T-helper 1 cell treated with Interleukin-12 subunit alpha and Interleukin-12 subunit beta and Interleukin-4 antibody, amounts not matched to agents 30 ng/mL and 1 ng/mL, for 36 hours (primary cell): ENCODE data around the gene EIF3K. TPM values are rescaled to one million over a fixed set of nuclear protein-coding genes. Genes with fewer than 3 reads are reported as not detected.

ENCODE experiments used
- intact Hi-C: fragments of 100-400 bp; cut with micrococcal nuclease; formaldehyde crosslinking; loops from one replicate; pipeline ENCODE4 v1.15.1; 2024
- total RNA-seq: library from RNA; stranded (reverse); gene quantifications from 2 replicates; pipeline ENCODE4 v1.2.3, GENCODE V29; 2022

Gene EIF3K
- total RNA-seq, 1 donor from 2014 or later = 313 TPM

- intact Hi-C loops = loop anchor here (1.0 to 5.0 kb wide), 10 partner anchors 17 to 724 kb away; partner anchors contain the start of genes SAMD4B, SIPA1L3 and WDR87
Observed at GRCh38 chr19:38617764-38618589, 1.0 kb upstream of the EIF3K start, which contains the start of gene MAP4K1. TSS of gene MAP4K1 (minus strand) at chr19:38617953. CDS start at chr19:38617895, 58 bp downstream.

GRCh38 chr19:38619361-38620174 is 580 bp downstream of the EIF3K start:
- intact Hi-C loops = loop anchor here (1.0 to 5.0 kb wide), 15 partner anchors 19 to 723 kb away; partner anchors contain the start of genes ACTN4, CATSPERG, ECH1 and FAM98C

- intact Hi-C loops = no loop called here
Observed at GRCh38 chr19:38624822-38625221, 5.8 kb downstream of the EIF3K start.

GRCh38 chr19:38626401-38626800 is 7.4 kb downstream of the EIF3K start:
- intact Hi-C loops = no loop called here

- intact Hi-C loops = no loop called here
Observed at GRCh38 chr19:38629568-38629967, 10.6 kb downstream of the EIF3K start.

GRCh38 chr19:38631301-38631700 is 12.3 kb downstream of the EIF3K start:
- intact Hi-C loops = loop anchor here (10.0 kb wide), 1 partner anchor 54 kb away; no protein-coding TSS in a partner anchor

GRCh38 chr19:38631811-38632475 is 13.0 kb downstream of the EIF3K start:
- intact Hi-C loops = loop anchor here (10.0 kb wide), 1 partner anchor 53 kb away; no protein-coding TSS in a partner anchor

- intact Hi-C loops = loop anchor here (10.0 kb wide), 1 partner anchor 52 kb away; no protein-coding TSS in a partner anchor
Observed at GRCh38 chr19:38632476-38633213, 13.7 kb downstream of the EIF3K start.

GRCh38 chr19:38634757-38635482 is 15.9 kb downstream of the EIF3K start:
- intact Hi-C loops = loop anchor here (1.0 to 10.0 kb wide), 4 partner anchors 50 to 212 kb away; partner anchors contain the start of gene HNRNPL

GRCh38 chr19:38635483-38636399 is 16.8 kb downstream of the EIF3K start:
- intact Hi-C loops = loop anchor here (1.0 to 10.0 kb wide), 3 partner anchors 49 to 233 kb away; partner anchors contain the start of gene HNRNPL

GRCh38 chr19:38638461-38638860 is 19.5 kb downstream of the EIF3K start:
- intact Hi-C loops = loop anchor here (5.0 to 10.0 kb wide), 2 partner anchors 46 to 209 kb away; partner anchors contain the start of gene HNRNPL

GRCh38 chr19:38639679-38640078 is 20.7 kb downstream of the EIF3K start:
- intact Hi-C loops = loop anchor here (5.0 to 10.0 kb wide), 2 partner anchors 45 to 208 kb away; partner anchors contain the start of gene HNRNPL

- intact Hi-C loops = no loop called here
Observed at GRCh38 chr19:38640368-38640767, 21.4 kb downstream of the EIF3K start.

GRCh38 chr19:38642176-38642575 is 23.2 kb downstream of the EIF3K start:
- intact Hi-C loops = no loop called here

- intact Hi-C loops = no loop called here
Observed at GRCh38 chr19:38644719-38645118, 25.7 kb downstream of the EIF3K start.

GRCh38 chr19:38647368-38647965 is 28.5 kb downstream of the EIF3K start, which contains the start of gene ACTN4:
TSS of gene ACTN4 (plus strand) at chr19:38647649. CDS start at chr19:38647746, 97 bp downstream.
- intact Hi-C loops = loop anchor here (1.0 to 2.0 kb wide), 11 partner anchors 8 to 311 kb away; partner anchors contain the start of genes ECH1, EIF3K, MRPS12 and NFKBIB

GRCh38 chr19:38647966-38648768 is 29.2 kb downstream of the EIF3K start:
- intact Hi-C loops = loop anchor here (1.0 to 2.0 kb wide), 11 partner anchors 7 to 311 kb away; partner anchors contain the start of genes ECH1, EIF3K, MRPS12 and NFKBIB
